ENCODE data around the gene CAST. TPM values are rescaled to one million over a fixed set of nuclear protein-coding genes. Genes with fewer than 3 reads are reported as not detected.

CAST gene
- total RNA-seq, 1 donor from 2014 or later, result 174 TPM

DNA sequence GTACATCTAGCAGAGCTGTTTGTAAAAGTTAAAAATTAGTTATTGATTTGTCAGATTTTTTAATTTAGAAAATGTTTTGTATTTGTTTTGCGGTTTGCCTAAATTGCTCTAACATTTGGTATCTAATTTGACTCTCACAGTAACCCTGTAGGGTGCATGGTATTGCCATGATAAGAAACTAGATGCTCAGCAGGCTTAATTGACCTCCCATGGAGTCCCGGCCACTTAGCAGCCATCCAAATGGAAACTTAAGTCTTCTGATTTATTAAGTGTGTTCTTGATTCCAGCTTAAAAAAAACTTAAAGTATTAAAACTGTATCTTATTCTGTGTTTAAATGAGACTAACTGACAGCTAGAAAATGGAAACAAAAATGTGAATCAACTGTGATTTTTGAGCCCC is 54.5 kb downstream of the CAST start:
- H3K4me3 ChIP-seq (ENCODE audit: low read depth, low read length), result no peak overlapping the region
- no peaks in the 10 kb centered on the region for H3K27me3 ChIP-seq (ENCODE audit: control insufficient read depth, insufficient read depth, low read length)
- DNase-seq (ENCODE audit: low read depth), result no peak
- H3K36me3 ChIP-seq (ENCODE audit: control insufficient read depth, insufficient read depth, low read length), result no peaks in the 10 kb centered on the region
- no peak for TF ChIP-seq CTCF (IDR thresholded peaks at IDR 0.05; ENCODE audit: insufficient read depth, low read length, poor library complexity, severe bottlenecking)

- DNase-seq (ENCODE audit: low read depth), result no peak
- no peak overlapping the region for H3K4me3 ChIP-seq (ENCODE audit: low read depth, low read length)
Measured at GRCh38 chr5:96717874-96718273, 55.7 kb downstream of the CAST start.

GRCh38 chr5:96718635-96719077 is 56.5 kb downstream of the CAST start:
- TF ChIP-seq CTCF (IDR thresholded peaks at IDR 0.05; ENCODE audit: insufficient read depth, low read length, poor library complexity, severe bottlenecking), result no peak
- no peak for DNase-seq (ENCODE audit: low read depth)
- H3K36me3 ChIP-seq (ENCODE audit: control insufficient read depth, insufficient read depth, low read length), result no peaks in the 10 kb centered on the region

More at GRCh38 chr5:96717874-96718273, 55.7 kb downstream of the CAST start:
- Histone ChIP-seq H3K36me3 (ENCODE audit: control insufficient read depth, insufficient read depth, low read length) (no peaks in the 10 kb centered on the region), H3K27me3 (ENCODE audit: control insufficient read depth, insufficient read depth, low read length) (no peaks in the 10 kb centered on the region)
- no peak for TF ChIP-seq CTCF (IDR thresholded peaks at IDR 0.05; ENCODE audit: insufficient read depth, low read length, poor library complexity, severe bottlenecking)

GRCh38 chr5:96720408-96720807 is 58.2 kb downstream of the CAST start:
- H3K4me3 ChIP-seq (ENCODE audit: low read depth, low read length), result no peak overlapping the region
- H3K27me3 ChIP-seq (ENCODE audit: control insufficient read depth, insufficient read depth, low read length), result no peaks in the 10 kb centered on the region
- H3K36me3 ChIP-seq (ENCODE audit: control insufficient read depth, insufficient read depth, low read length), result no peaks in the 10 kb centered on the region
- peak; percentile 21 for TF ChIP-seq CTCF (IDR thresholded peaks at IDR 0.05; ENCODE audit: insufficient read depth, low read length, poor library complexity, severe bottlenecking)
- no peak for DNase-seq (ENCODE audit: low read depth)

More at GRCh38 chr5:96718635-96719077, 56.5 kb downstream of the CAST start:
- Histone ChIP-seq H3K4me3 (ENCODE audit: low read depth, low read length) (no peak overlapping the region), H3K27me3 (ENCODE audit: control insufficient read depth, insufficient read depth, low read length) (no peaks in the 10 kb centered on the region)

DNA sequence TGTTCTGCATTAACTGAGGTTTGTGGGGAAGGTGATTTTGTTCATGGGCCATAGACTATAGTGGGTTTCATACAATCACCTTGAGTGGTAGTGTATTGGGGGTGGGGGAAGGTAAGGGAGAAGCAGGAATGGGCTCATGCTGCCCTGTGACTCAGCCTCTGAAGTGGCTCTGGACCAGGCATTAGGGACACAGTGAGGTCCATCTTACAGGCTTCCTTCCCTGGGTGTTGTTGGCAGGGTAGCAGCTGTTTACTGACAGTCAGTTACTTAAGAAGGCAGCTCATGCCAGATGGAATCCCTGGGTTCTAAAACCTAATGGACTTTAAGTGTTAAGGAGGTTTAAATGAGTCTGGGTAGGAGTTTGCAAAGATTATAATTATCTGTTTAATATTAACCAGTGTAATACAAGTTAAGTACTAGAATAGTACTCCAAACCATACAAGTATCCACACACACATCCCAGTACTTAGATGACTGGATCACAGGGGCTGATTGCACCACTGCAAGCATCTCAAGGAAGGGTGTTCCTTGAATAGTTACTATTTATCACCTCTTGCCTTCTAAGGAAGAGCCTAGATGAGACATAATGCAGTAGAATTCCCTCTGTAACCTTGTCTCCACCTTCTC is 59.3 kb downstream of the CAST start:
- TF ChIP-seq CTCF (IDR thresholded peaks at IDR 0.05; ENCODE audit: insufficient read depth, low read length, poor library complexity, severe bottlenecking), result no peak
- no peaks in the 10 kb centered on the region for H3K36me3 ChIP-seq (ENCODE audit: control insufficient read depth, insufficient read depth, low read length)
- no peaks in the 10 kb centered on the region for H3K27me3 ChIP-seq (ENCODE audit: control insufficient read depth, insufficient read depth, low read length)
- no peak overlapping the region for H3K4me3 ChIP-seq (ENCODE audit: low read depth, low read length)
- DNase-seq (ENCODE audit: low read depth), result no peak

- TF ChIP-seq CTCF (IDR thresholded peaks at IDR 0.05; ENCODE audit: insufficient read depth, low read length, poor library complexity, severe bottlenecking), result no peak
- no peaks in the 10 kb centered on the region for H3K36me3 ChIP-seq (ENCODE audit: control insufficient read depth, insufficient read depth, low read length)
- no peak for DNase-seq (ENCODE audit: low read depth)
- H3K4me3 ChIP-seq (ENCODE audit: low read depth, low read length), result no peak overlapping the region
- no peaks in the 10 kb centered on the region for H3K27me3 ChIP-seq (ENCODE audit: control insufficient read depth, insufficient read depth, low read length)
Measured at GRCh38 chr5:96725257-96725656, 63.1 kb downstream of the CAST start.
